AG04450 (cell line): ENCODE results near the gene CBX4. TPM values are rescaled to one million over a fixed set of nuclear protein-coding genes. Genes with fewer than 3 reads are reported as not detected.

Source experiments
- CTCF ChIA-PET: fragments of 300-600, 350-600 bp; formaldehyde crosslinking; extraction: SDS; loops from one replicate; lab custom pipeline; 2022; ENCODE audit warnings: antibody characterized with exemption, inconsistent platforms; lab: Charles Lee
- POLR2A ChIA-PET: fragments of 350-600 bp; formaldehyde crosslinking; extraction: SDS; loops from one replicate; lab custom pipeline; 2021; ENCODE audit warnings: antibody characterized with exemption, inconsistent platforms; lab: Yijun Ruan, JAX
- DNase-seq: peaks from one replicate; pipeline ENCODE4 v3.0.0-alpha.2; 2011; ENCODE audit warnings: low read depth, low spot score
- H3K27ac ChIP-seq: one replicate; pipeline ENCODE4 v1.5.1; 2012; ENCODE audit warnings: low read depth, low read length, control low read depth
- H3K27me3 ChIP-seq: one replicate; pipeline ENCODE4 v1.6.0; 2012; ENCODE audit warnings: low read length; ENCODE audit not compliant: control insufficient read depth, insufficient read depth
- H3K4me3 ChIP-seq: 2 replicates; pipeline ENCODE4 v1.5.1; 2011; ENCODE audit warnings: mild to moderate bottlenecking, low read depth, low read length, control low read depth
- H3K9me3 ChIP-seq: 2 replicates; pipeline ENCODE4 v1.5.1; 2012; ENCODE audit warnings: low read length; ENCODE audit not compliant: control insufficient read depth, insufficient read depth
- CTCF ChIP-seq: IDR thresholded peaks from 2 replicates; pipeline ENCODE4 v1.5.1; 2011; ENCODE audit warnings: low read depth, low read length, control low read depth, inconsistent platforms
- polyA plus RNA-seq: library from polyadenylated mRNA; depleted of rRNA; stranded (reverse); fragments of >200 nt; gene quantifications from 2 replicates; pipeline ENCODE4 v1.2.3, GENCODE V29; 2011

Gene CBX4
- polyA plus RNA-seq, 1 experiment: 7.6 TPM

- no peak for TF ChIP-seq CTCF
- Histone ChIP-seq H3K4me3 (no peak overlapping the region), H3K27me3 (no peaks in the 10 kb centered on the region), H3K27ac (no peak overlapping the region), H3K9me3 (peaks cover 6% of the 10 kb centered on the region; the same call in 1 of the 2 replicates)
- ChIA-PET POLR2A (no interaction called here), CTCF (no interaction called here)
- DNase-seq: no peak
These were observed 8.9 kb downstream of the CBX4 start for GRCh38 chr17:79830303-79830702.

GRCh38 chr17:79829457-79829856 is 9.8 kb downstream of the CBX4 start:
- Histone ChIP-seq H3K27me3 (no peaks in the 10 kb centered on the region), H3K27ac (no peak overlapping the region), H3K4me3 (no peak overlapping the region), H3K9me3 (peaks cover 1% of the 10 kb centered on the region; the same call in 1 of the 2 replicates)
- ChIA-PET POLR2A (no interaction called here), CTCF (interaction anchor here (1.5 to 2.0 kb wide), 2 partner anchors 11 to 15 kb away, joined by 3 to 6 read pairs; no protein-coding TSS in a partner anchor)
- TF ChIP-seq CTCF: no peak
- DNase-seq: no peak

GRCh38 chr17:79829004-79829403 is 10.2 kb downstream of the CBX4 start:
- Histone ChIP-seq H3K4me3 (no peak overlapping the region), H3K9me3 (no peaks in the 10 kb centered on the region), H3K27ac (no peak overlapping the region), H3K27me3 (no peaks in the 10 kb centered on the region)
- ChIA-PET POLR2A (interaction anchor here (1.3 to 1.5 kb wide), 2 partner anchors 10 to 12 kb away, joined by 3 to 5 read pairs; partner anchors contain the start of gene CBX4), CTCF (interaction anchor here (0.8 to 2.0 kb wide), 3 partner anchors 10 to 16 kb away, joined by 3 to 6 read pairs (median 5); partner anchors contain the start of gene CBX4)
- no peak for TF ChIP-seq CTCF
- DNase-seq: no peak

GRCh38 chr17:79826841-79827578 is 12.2 kb downstream of the CBX4 start:
- CTCF ChIA-PET: interaction anchor here (0.6 to 1.1 kb wide), 2 partner anchors 37 to 1003 kb away, joined by 3 to 4 read pairs; no protein-coding TSS in a partner anchor
- no peak for TF ChIP-seq CTCF
- POLR2A ChIA-PET: no interaction called here

GRCh38 chr17:79826204-79826680 is 13.0 kb downstream of the CBX4 start:
- no peak for TF ChIP-seq CTCF
- Histone ChIP-seq H3K27ac (no peak overlapping the region), H3K27me3 (peaks cover 6% of the 10 kb centered on the region), H3K9me3 (no peaks in the 10 kb centered on the region; the same call in 1 of the 2 replicates), H3K4me3 (no peak overlapping the region)
- ChIA-PET POLR2A (no interaction called here), CTCF (interaction anchor here (0.8 to 1.7 kb wide), 4 partner anchors 9 to 37 kb away, joined by 3 to 5 read pairs (median 4); partner anchors contain the start of gene CBX4)
- DNase-seq: no peak

More at GRCh38 chr17:79826841-79827578, 12.2 kb downstream of the CBX4 start:
- H3K4me3 ChIP-seq: no peak overlapping the region
- H3K9me3 ChIP-seq: no peaks in the 10 kb centered on the region
- H3K27me3 ChIP-seq: peaks cover under 1% of the 10 kb centered on the region
- no peak overlapping the region for H3K27ac ChIP-seq
- DNase-seq: no peak
